ENCODE data around the gene TDRD3.

- TF ChIP-seq CREB1 (IDR thresholded peaks at IDR 0.05; ENCODE audit: low read depth): no peak
- no peak for TF ChIP-seq MAX (IDR thresholded peaks at IDR 0.05)
- no peak for TF ChIP-seq EGR1 (IDR thresholded peaks at IDR 0.05)
- TF ChIP-seq RAD21 (IDR thresholded peaks at IDR 0.05; ENCODE audit: low read depth): no peak
- no peak for TF ChIP-seq REST (IDR thresholded peaks at IDR 0.05; ENCODE audit: low read depth)
Observed at GRCh38 chr13:60509601-60510386, 112.8 kb downstream of the TDRD3 start.
